ENCODE data around the gene FEV.

The FEV gene

DNA sequence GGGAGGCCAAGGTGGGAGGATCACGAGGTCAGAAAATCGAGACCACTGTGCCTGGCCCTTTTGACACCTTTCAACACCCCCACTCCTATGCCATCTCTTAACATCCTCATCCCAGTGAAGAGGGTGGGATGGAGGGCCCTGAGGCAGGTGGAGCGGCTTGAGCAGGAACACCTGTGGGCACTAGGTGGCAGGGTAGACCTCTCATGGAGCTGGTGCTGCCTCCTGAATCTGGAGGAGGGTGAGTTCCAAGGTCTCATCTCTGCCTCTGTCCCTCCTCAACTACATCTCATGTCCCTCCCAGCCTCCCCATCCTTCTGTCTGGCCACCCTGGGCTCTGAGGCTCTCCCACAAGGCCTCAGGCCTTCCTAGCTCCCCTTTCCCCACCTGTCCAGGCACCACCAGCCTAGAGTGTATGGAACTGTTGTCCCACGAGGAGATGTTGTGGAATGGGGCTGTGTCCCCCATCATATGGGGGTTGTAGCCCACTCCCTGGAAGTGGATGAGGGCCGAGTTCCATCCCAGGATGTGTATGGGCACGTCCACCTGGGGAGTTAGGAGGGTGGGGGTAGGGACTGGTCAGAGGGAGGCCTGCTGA is 25.3 kb upstream of the FEV start:
- Histone ChIP-seq H3K27me3 (ENCODE audit: insufficient read depth, low read length, poor library complexity) (no peaks in the 10 kb centered on the region), H2AK5ac (ENCODE audit: low read length) (no peak overlapping the region), H3K23ac (ENCODE audit: low read length) (no peak overlapping the region), H2BK120ac (ENCODE audit: low read depth, low read length) (no peak overlapping the region), H3K4me3 (ENCODE audit: low read length) (no peak overlapping the region), H3K4me1 (ENCODE audit: control insufficient read depth, low read depth, low read length) (no peaks in the 10 kb centered on the region), H2BK15ac (replicated peaks; ENCODE audit: low read depth) (no peak overlapping the region), H3K27ac (ENCODE audit: low read depth, low read length) (no peak overlapping the region), H3K9ac (ENCODE audit: low read length) (no peak overlapping the region), H3K79me2 (ENCODE audit: control insufficient read depth, insufficient read depth, low read length) (no peaks in the 10 kb centered on the region), H3K56ac (ENCODE audit: low read length) (no peak overlapping the region), H3K4ac (ENCODE audit: low read depth, low read length) (no peak overlapping the region), H3K36me3 (ENCODE audit: control insufficient read depth, insufficient read depth, low read length) (no peaks in the 10 kb centered on the region), H2BK5ac (ENCODE audit: low read length) (no peak overlapping the region), H4K5ac (ENCODE audit: low read length) (no peak overlapping the region), H4K8ac (ENCODE audit: low read depth, low read length) (no peak overlapping the region), H3K18ac (ENCODE audit: low read length) (no peak overlapping the region), H3K4me2 (ENCODE audit: low read length) (no peak overlapping the region), H3K79me1 (ENCODE audit: low read length) (no peaks in the 10 kb centered on the region)
- no CpG with 5 or more reads among the region's 6 CpGs for WGBS (ENCODE audit: extremely low coverage, insufficient coverage, low lambda C conversion rate)
- peak; percentile 56 for DNase-seq

DNA sequence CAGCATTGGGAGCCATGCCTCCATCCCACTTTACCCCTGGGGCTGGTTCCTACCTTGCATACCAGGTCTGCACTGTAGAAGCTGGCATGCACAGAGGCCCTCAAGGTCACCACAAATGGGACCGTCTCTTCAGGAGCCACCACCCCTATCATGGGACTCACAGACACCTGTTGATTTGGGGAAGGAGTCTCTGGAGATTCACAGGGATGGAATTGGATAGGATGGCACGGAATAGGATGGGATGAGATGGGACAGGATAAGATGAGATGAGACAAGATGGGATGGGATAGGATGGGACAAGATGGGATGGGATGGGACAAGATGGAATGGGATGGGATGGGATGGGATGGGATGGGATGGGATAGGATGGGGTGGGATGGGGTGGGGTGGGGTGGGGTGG is 24.3 kb upstream of the FEV start:
- H2BK120ac ChIP-seq (ENCODE audit: low read depth, low read length), result no peak overlapping the region
- H2BK5ac ChIP-seq (ENCODE audit: low read length), result no peak overlapping the region
- H3K56ac ChIP-seq (ENCODE audit: low read length), result no peak overlapping the region
- H3K27me3 ChIP-seq (ENCODE audit: insufficient read depth, low read length, poor library complexity), result no peaks in the 10 kb centered on the region
- DNase-seq, result no peak
- no peak overlapping the region for H4K5ac ChIP-seq (ENCODE audit: low read length)
- no peak overlapping the region for H3K4ac ChIP-seq (ENCODE audit: low read depth, low read length)
- no peak overlapping the region for H3K23ac ChIP-seq (ENCODE audit: low read length)
- WGBS (ENCODE audit: extremely low coverage, insufficient coverage, low lambda C conversion rate), result no CpG with 5 or more reads among the region's 2 CpGs
- H2BK15ac ChIP-seq (replicated peaks; ENCODE audit: low read depth), result no peak overlapping the region
- H3K4me3 ChIP-seq (ENCODE audit: low read length), result no peak overlapping the region
- H3K79me1 ChIP-seq (ENCODE audit: low read length), result no peaks in the 10 kb centered on the region
- no peaks in the 10 kb centered on the region for H3K36me3 ChIP-seq (ENCODE audit: control insufficient read depth, insufficient read depth, low read length)
- no peak overlapping the region for H2AK5ac ChIP-seq (ENCODE audit: low read length)
- no peak overlapping the region for H4K8ac ChIP-seq (ENCODE audit: low read depth, low read length)
- no peaks in the 10 kb centered on the region for H3K4me1 ChIP-seq (ENCODE audit: control insufficient read depth, low read depth, low read length)
- no peak overlapping the region for H3K18ac ChIP-seq (ENCODE audit: low read length)
- H3K27ac ChIP-seq (ENCODE audit: low read depth, low read length), result no peak overlapping the region
- H3K9ac ChIP-seq (ENCODE audit: low read length), result no peak overlapping the region
- H3K79me2 ChIP-seq (ENCODE audit: control insufficient read depth, insufficient read depth, low read length), result no peaks in the 10 kb centered on the region
- no peak overlapping the region for H3K4me2 ChIP-seq (ENCODE audit: low read length)

DNA sequence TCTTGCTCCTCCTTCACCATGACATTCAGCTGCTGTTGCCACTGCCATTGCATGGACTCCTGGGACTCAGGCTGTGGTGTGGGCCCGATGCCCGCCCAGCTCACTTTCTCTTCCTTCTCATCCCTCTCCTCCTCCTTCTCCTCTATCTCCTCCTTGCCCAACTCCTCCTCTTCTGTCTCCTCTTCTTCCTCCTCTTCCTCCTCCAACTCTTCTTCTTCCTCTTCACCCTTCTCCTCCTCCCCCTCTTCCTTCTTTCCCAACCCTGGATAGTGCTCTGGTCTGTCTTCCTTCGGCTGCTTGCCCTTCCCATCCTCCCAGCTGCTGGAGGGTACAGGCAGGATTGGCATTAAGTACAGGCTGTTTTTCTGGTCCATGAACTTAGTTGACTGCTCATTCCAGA is 19.0 kb upstream of the FEV start:
- H4K8ac ChIP-seq (ENCODE audit: low read depth, low read length), result no peak overlapping the region
- WGBS (ENCODE audit: extremely low coverage, insufficient coverage, low lambda C conversion rate), result no CpG with 5 or more reads among the region's 3 CpGs
- no peak overlapping the region for H4K5ac ChIP-seq (ENCODE audit: low read length)
- H2BK5ac ChIP-seq (ENCODE audit: low read length), result no peak overlapping the region
- no peaks in the 10 kb centered on the region for H3K79me2 ChIP-seq (ENCODE audit: control insufficient read depth, insufficient read depth, low read length)
- no peak overlapping the region for H2BK120ac ChIP-seq (ENCODE audit: low read depth, low read length)
- no peak overlapping the region for H2BK15ac ChIP-seq (replicated peaks; ENCODE audit: low read depth)
- H2AK5ac ChIP-seq (ENCODE audit: low read length), result no peak overlapping the region
- H3K4me2 ChIP-seq (ENCODE audit: low read length), result no peak overlapping the region
- peaks cover 3% of the 10 kb centered on the region for H3K27me3 ChIP-seq (ENCODE audit: insufficient read depth, low read length, poor library complexity)
- DNase-seq, result no peak
- no peaks in the 10 kb centered on the region for H3K36me3 ChIP-seq (ENCODE audit: control insufficient read depth, insufficient read depth, low read length)
- no peaks in the 10 kb centered on the region for H3K79me1 ChIP-seq (ENCODE audit: low read length)
- no peak overlapping the region for H3K18ac ChIP-seq (ENCODE audit: low read length)
- peaks cover 15% of the 10 kb centered on the region for H3K4me1 ChIP-seq (ENCODE audit: control insufficient read depth, low read depth, low read length)
- no peak overlapping the region for H3K23ac ChIP-seq (ENCODE audit: low read length)
- H3K4ac ChIP-seq (ENCODE audit: low read depth, low read length), result no peak overlapping the region
- no peak overlapping the region for H3K56ac ChIP-seq (ENCODE audit: low read length)
- no peak overlapping the region for H3K4me3 ChIP-seq (ENCODE audit: low read length)
- H3K27ac ChIP-seq (ENCODE audit: low read depth, low read length), result no peak overlapping the region
- no peak overlapping the region for H3K9ac ChIP-seq (ENCODE audit: low read length)

DNA sequence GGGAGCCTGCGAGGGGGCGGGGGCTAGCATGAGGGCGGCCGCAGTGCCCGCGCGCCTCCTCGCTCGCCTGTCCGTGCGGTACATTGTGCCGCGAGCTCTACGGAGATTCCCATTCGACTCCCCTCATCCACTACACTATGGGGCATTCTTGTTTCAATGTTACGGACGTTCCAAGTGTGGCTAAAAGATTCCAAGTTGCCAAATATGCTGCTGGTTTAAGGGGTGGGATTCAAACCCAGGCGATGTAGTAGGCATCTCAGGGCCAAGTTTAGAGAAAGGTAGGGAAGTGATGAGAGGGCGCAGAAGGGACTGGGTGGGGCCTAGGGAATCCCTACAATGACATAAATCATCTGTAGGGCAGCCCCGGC is 18.3 kb upstream of the FEV start:
- Histone ChIP-seq H3K4me3 (ENCODE audit: low read length) (no peak overlapping the region), H3K23ac (ENCODE audit: low read length) (no peak overlapping the region), H3K4ac (ENCODE audit: low read depth, low read length) (no peak overlapping the region), H2BK120ac (ENCODE audit: low read depth, low read length) (no peak overlapping the region), H2BK15ac (replicated peaks; ENCODE audit: low read depth) (no peak overlapping the region), H3K4me2 (ENCODE audit: low read length) (no peak overlapping the region), H3K27ac (ENCODE audit: low read depth, low read length) (no peak overlapping the region), H2AK5ac (ENCODE audit: low read length) (no peak overlapping the region), H4K8ac (ENCODE audit: low read depth, low read length) (no peak overlapping the region), H3K18ac (ENCODE audit: low read length) (no peak overlapping the region), H3K56ac (ENCODE audit: low read length) (no peak overlapping the region), H3K9ac (ENCODE audit: low read length) (no peak overlapping the region), H3K79me2 (ENCODE audit: control insufficient read depth, insufficient read depth, low read length) (no peaks in the 10 kb centered on the region), H3K27me3 (ENCODE audit: insufficient read depth, low read length, poor library complexity) (peaks cover 3% of the 10 kb centered on the region), H3K79me1 (ENCODE audit: low read length) (no peaks in the 10 kb centered on the region), H4K5ac (ENCODE audit: low read length) (no peak overlapping the region), H3K4me1 (ENCODE audit: control insufficient read depth, low read depth, low read length) (peaks cover 20% of the 10 kb centered on the region), H3K36me3 (ENCODE audit: control insufficient read depth, insufficient read depth, low read length) (no peaks in the 10 kb centered on the region), H2BK5ac (ENCODE audit: low read length) (no peak overlapping the region)
- WGBS (ENCODE audit: extremely low coverage, insufficient coverage, low lambda C conversion rate), result no CpG with 5 or more reads among the region's 20 CpGs
- DNase-seq, result no peak

DNA sequence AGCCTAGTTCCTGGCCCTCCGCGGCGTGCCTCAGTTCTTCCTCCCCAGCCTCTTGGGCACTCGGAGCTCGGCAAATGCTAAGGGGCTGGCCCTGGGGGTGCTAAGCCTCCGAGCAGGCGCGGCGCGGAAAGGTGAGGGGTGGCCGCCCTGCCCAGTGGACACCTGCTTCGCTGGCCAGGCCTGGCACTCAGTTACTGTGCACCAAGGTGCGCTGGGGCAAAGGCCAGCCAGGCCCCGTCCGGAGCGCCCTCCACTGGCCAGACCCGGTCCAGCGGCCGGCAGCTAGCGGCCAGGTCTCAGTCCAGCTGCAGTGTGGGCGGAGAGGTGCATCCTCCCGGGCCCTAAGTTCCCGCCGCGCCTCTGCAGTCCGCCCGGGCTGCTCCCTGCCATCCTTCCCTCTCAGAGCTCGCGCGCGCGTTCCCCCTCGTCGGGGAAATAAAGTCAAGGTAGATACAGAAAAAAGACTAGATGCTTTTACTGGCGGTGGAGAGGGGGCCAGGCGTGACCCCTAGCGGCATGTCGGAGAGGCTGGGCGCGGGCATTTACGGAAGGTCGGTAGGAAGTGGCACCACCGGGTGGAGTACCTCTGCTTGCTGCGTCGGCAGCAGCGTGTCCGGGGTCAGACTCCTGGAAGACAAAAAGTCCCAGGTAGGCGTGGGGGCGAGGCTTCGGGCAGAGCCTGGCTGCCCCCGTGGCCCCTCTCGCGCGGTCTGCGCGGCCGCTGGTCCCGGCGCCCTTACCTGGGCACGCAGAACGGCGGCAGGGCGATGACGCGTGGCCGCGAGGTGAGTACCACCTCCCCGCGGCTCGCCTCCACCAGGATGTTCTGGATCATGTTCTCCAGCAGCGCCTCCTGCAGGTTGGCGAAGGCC is 17.6 kb upstream of the FEV start:
- no CpG with 5 or more reads among the region's 72 CpGs for WGBS (ENCODE audit: extremely low coverage, insufficient coverage, low lambda C conversion rate)
- Histone ChIP-seq H3K18ac (ENCODE audit: low read length) (no peak overlapping the region), H3K23ac (ENCODE audit: low read length) (peak overlapping the region; percentile 30), H4K5ac (ENCODE audit: low read length) (no peak overlapping the region), H4K8ac (ENCODE audit: low read depth, low read length) (no peak overlapping the region), H3K79me2 (ENCODE audit: control insufficient read depth, insufficient read depth, low read length) (no peaks in the 10 kb centered on the region), H3K4me1 (ENCODE audit: control insufficient read depth, low read depth, low read length) (peaks cover 25% of the 10 kb centered on the region), H3K36me3 (ENCODE audit: control insufficient read depth, insufficient read depth, low read length) (no peaks in the 10 kb centered on the region), H3K79me1 (ENCODE audit: low read length) (no peaks in the 10 kb centered on the region), H3K4me3 (ENCODE audit: low read length) (no peak overlapping the region), H3K56ac (ENCODE audit: low read length) (peak overlapping the region; percentile 75), H2BK120ac (ENCODE audit: low read depth, low read length) (no peak overlapping the region), H2BK15ac (replicated peaks; ENCODE audit: low read depth) (no peak overlapping the region), H3K27me3 (ENCODE audit: insufficient read depth, low read length, poor library complexity) (peaks cover 3% of the 10 kb centered on the region), H3K4ac (ENCODE audit: low read depth, low read length) (no peak overlapping the region), H3K27ac (ENCODE audit: low read depth, low read length) (no peak overlapping the region), H2BK5ac (ENCODE audit: low read length) (no peak overlapping the region), H3K9ac (ENCODE audit: low read length) (peak overlapping the region; percentile 59), H3K4me2 (ENCODE audit: low read length) (peak overlapping the region; percentile 81), H2AK5ac (ENCODE audit: low read length) (no peak overlapping the region)
- peak; percentile 87 for DNase-seq

All from mesendoderm (in vitro differentiated cells).